WTC11 (cell line): ENCODE results near the gene PLCG1.

Experiments
- CREM ChIP-seq: sonication (generic); formaldehyde crosslinking; IDR thresholded peaks from 2 replicates; pipeline ENCODE4 v1.8.1; 2022; ENCODE audit warnings: mild to moderate bottlenecking, missing genetic modification reagents, moderate library complexity
- CTCF ChIP-seq: fragments of 200-600 bp; IDR thresholded peaks from 2 replicates; pipeline ENCODE4 v1.8.0; 2022; ENCODE audit warnings: antibody characterized with exemption
- ETV6 ChIP-seq: sonication (generic); formaldehyde crosslinking; IDR thresholded peaks from 2 replicates; pipeline ENCODE4 v1.8.1; 2022; ENCODE audit warnings: mild to moderate bottlenecking, missing genetic modification reagents
- KAT7 ChIP-seq: sonication (generic); formaldehyde crosslinking; IDR thresholded peaks from 2 replicates; pipeline ENCODE4 v1.8.1; 2023; ENCODE audit warnings: missing genetic modification reagents, mild to moderate bottlenecking, borderline replicate concordance
- MLX ChIP-seq: sonication (generic); formaldehyde crosslinking; IDR thresholded peaks from 2 replicates; pipeline ENCODE4 v1.8.1; 2023; ENCODE audit warnings: mild to moderate bottlenecking, missing genetic modification reagents, moderate library complexity
- NFYB ChIP-seq: sonication (generic); formaldehyde crosslinking; conservative IDR thresholded peaks from 2 replicates; pipeline ENCODE4 v1.8.0; 2022; ENCODE audit warnings: low read depth, missing genetic modification reagents
- NR2C2 ChIP-seq: sonication (generic); formaldehyde crosslinking; IDR thresholded peaks from 2 replicates; pipeline ENCODE4 v1.8.0; 2022; ENCODE audit warnings: mild to moderate bottlenecking, missing genetic modification reagents
- TEAD4 ChIP-seq: sonication (generic); formaldehyde crosslinking; IDR thresholded peaks from 2 replicates; pipeline ENCODE4 v1.8.0; 2022; ENCODE audit warnings: mild to moderate bottlenecking, missing genetic modification reagents
- ZNF423 ChIP-seq: fragments of 250-450 bp; sonication (Bioruptor Pico); IDR thresholded peaks from 2 replicates; pipeline ENCODE4 v2.1.2; 2022; ENCODE audit warnings: mild to moderate bottlenecking, moderate library complexity
- TF ChIP-seq, protein P1 (sequence below): sonication (generic); formaldehyde crosslinking; IDR thresholded peaks from 2 replicates; pipeline ENCODE4 v1.8.0; 2023; ENCODE audit warnings: missing genetic modification reagents
- TF ChIP-seq, protein P2 (sequence below): sonication (generic); formaldehyde crosslinking; IDR thresholded peaks from 2 replicates; pipeline ENCODE4 v1.8.1; 2022; ENCODE audit warnings: mild to moderate bottlenecking, moderate library complexity, missing genetic modification reagents
- TF ChIP-seq, protein P3 (sequence below): sonication (generic); formaldehyde crosslinking; IDR thresholded peaks from 2 replicates; pipeline ENCODE4 v1.8.0; 2022; ENCODE audit warnings: mild to moderate bottlenecking, missing genetic modification reagents

GRCh38 chr20:41213150-41213820 lies 75.9 kb downstream of the PLCG1 start:
- TF ChIP-seq KAT7 (no peak), CTCF (no peak), ETV6 (CRISPR knock-in tag) (no peak), NR2C2 (CRISPR knock-in tag) (no peak), NFYB (CRISPR knock-in tag) (no peak), TEAD4 (CRISPR knock-in tag) (no peak), CREM (CRISPR knock-in tag) (no peak), MLX (CRISPR knock-in tag) (no peak), ZNF423 (CRISPR knock-in tag) (no peak)
- TF ChIP-seq, protein P1, sequence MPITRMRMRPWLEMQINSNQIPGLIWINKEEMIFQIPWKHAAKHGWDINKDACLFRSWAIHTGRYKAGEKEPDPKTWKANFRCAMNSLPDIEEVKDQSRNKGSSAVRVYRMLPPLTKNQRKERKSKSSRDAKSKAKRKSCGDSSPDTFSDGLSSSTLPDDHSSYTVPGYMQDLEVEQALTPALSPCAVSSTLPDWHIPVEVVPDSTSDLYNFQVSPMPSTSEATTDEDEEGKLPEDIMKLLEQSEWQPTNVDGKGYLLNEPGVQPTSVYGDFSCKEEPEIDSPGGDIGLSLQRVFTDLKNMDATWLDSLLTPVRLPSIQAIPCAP (CRISPR knock-in tag): no peak
- TF ChIP-seq, protein P2, sequence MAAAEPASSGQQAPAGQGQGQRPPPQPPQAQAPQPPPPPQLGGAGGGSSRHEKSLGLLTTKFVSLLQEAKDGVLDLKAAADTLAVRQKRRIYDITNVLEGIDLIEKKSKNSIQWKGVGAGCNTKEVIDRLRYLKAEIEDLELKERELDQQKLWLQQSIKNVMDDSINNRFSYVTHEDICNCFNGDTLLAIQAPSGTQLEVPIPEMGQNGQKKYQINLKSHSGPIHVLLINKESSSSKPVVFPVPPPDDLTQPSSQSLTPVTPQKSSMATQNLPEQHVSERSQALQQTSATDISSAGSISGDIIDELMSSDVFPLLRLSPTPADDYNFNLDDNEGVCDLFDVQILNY: no peak
- TF ChIP-seq, protein P3, sequence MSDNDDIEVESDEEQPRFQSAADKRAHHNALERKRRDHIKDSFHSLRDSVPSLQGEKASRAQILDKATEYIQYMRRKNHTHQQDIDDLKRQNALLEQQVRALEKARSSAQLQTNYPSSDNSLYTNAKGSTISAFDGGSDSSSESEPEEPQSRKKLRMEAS (CRISPR knock-in tag): no peak
